ENCODE data around the gene UGT1A10.
"Not testable (repeated sequence)": the region's sequence is repeated elsewhere in the genome, so short reads cannot be mapped to it uniquely, and the experiment has no call there.

DNA sequence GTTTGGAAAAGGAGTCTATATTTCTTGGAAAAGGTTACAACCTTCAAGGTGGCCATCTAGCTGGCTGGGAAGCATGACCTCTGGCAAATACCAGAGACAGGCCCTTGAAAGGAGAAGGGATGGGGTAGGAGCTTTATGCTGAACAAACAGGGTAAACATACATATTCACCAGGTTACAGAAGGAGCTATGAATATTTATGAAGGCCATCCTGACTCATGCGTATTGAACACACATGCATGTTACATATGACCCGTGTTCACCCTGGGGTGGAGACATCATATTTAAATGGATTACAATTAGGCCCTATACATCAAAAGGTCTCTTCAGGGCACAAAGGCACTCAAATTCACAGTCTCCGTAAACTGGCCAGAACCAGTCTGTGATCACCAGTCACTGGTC lies 19.7 kb downstream of the UGT1A10 start:
- TF ChIP-seq, protein P1, sequence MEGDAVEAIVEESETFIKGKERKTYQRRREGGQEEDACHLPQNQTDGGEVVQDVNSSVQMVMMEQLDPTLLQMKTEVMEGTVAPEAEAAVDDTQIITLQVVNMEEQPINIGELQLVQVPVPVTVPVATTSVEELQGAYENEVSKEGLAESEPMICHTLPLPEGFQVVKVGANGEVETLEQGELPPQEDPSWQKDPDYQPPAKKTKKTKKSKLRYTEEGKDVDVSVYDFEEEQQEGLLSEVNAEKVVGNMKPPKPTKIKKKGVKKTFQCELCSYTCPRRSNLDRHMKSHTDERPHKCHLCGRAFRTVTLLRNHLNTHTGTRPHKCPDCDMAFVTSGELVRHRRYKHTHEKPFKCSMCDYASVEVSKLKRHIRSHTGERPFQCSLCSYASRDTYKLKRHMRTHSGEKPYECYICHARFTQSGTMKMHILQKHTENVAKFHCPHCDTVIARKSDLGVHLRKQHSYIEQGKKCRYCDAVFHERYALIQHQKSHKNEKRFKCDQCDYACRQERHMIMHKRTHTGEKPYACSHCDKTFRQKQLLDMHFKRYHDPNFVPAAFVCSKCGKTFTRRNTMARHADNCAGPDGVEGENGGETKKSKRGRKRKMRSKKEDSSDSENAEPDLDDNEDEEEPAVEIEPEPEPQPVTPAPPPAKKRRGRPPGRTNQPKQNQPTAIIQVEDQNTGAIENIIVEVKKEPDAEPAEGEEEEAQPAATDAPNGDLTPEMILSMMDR (IDR thresholded peaks at IDR 0.05), result not testable (repeated sequence)
- TF ChIP-seq POLR2A (IDR thresholded peaks at IDR 0.05), result not testable (repeated sequence)
